ENCODE data around the gene TPSAB1.

- TF ChIP-seq SNAI2 (CRISPR knock-in tag; IDR thresholded peaks at IDR 0.05) (no peak), ZNF8 (CRISPR knock-in tag; IDR thresholded peaks at IDR 0.05) (no peak), OSR1 (CRISPR knock-in tag; IDR thresholded peaks at IDR 0.05) (no peak), ZC3H10 (CRISPR knock-in tag; IDR thresholded peaks at IDR 0.05) (no peak), PATZ1 (CRISPR knock-in tag; IDR thresholded peaks at IDR 0.05; ENCODE audit: borderline replicate concordance) (no peak), ZFP30 (CRISPR knock-in tag; IDR thresholded peaks at IDR 0.05) (no peak), TOX (CRISPR knock-in tag; IDR thresholded peaks at IDR 0.05; ENCODE audit: borderline replicate concordance) (no peak), RARB (CRISPR knock-in tag; IDR thresholded peaks at IDR 0.05) (no peak), ESRRG (CRISPR knock-in tag; IDR thresholded peaks at IDR 0.05) (no peak), CSRNP3 (CRISPR knock-in tag; IDR thresholded peaks at IDR 0.05) (no peak), ZFP3 (CRISPR knock-in tag; IDR thresholded peaks at IDR 0.05) (no peak), BACH2 (CRISPR knock-in tag; IDR thresholded peaks at IDR 0.05; ENCODE audit: borderline replicate concordance) (no peak), CREB5 (CRISPR knock-in tag; IDR thresholded peaks at IDR 0.05; ENCODE audit: low read depth) (no peak), POU6F1 (CRISPR knock-in tag; IDR thresholded peaks at IDR 0.05; ENCODE audit: borderline replicate concordance, low read depth) (no peak)
Observed at GRCh38 chr16:1271380-1271723, 30.8 kb downstream of the TPSAB1 start.

All from SK-N-SH treated with all-trans-retinoic acid at 6 μM for 48 hours (cell line).